GM12878 (cell line): Measurements from ENCODE around the gene SIK2. TPM values are rescaled to one million over a fixed set of nuclear protein-coding genes. Genes with fewer than 3 reads are reported as not detected.

Experiments
- ATAC-seq: fragments of 200-7000 bp; cut with Tn5 transposase; 3 replicates; pipeline ENCODE4 v1.9.1; 2020; ENCODE audit warnings: mild to moderate bottlenecking, moderate library complexity
- Bru-seq: library from RNA; stranded (reverse); fragments of 400-500 nt; gene quantifications from one replicate; lab custom pipeline; 2021; lab: Mats Ljungman, UMichigan
- BruChase-seq, 2 experiments: library from RNA; stranded (reverse); fragments of 400-500 nt; gene quantifications; one replicate each; lab custom pipeline; 2021; lab: Mats Ljungman, UMichigan
- BruUV-seq: library from RNA; stranded (reverse); fragments of 400-500 nt; replicated peaks from 2 replicates; lab custom pipeline; 2021; lab: Mats Ljungman, UMichigan
- CTCF ChIA-PET: fragments of 300-600 bp; sonication (Branson Sonifier 250); formaldehyde crosslinking; extraction: SDS; loops from one replicate; lab custom pipeline; 2021; ENCODE audit warnings: inconsistent platforms; lab: Yijun Ruan, JAX
- POLR2A ChIA-PET: fragments of 350-600 bp; formaldehyde crosslinking; extraction: SDS; loops from one replicate; lab custom pipeline; 2021; ENCODE audit warnings: inconsistent platforms; lab: Charles Lee
- RAD21 ChIA-PET: fragments of 300-600 bp; sonication (Branson Sonifier 250); formaldehyde crosslinking; loops from one replicate; lab custom pipeline; 2023; ENCODE audit warnings: antibody characterized with exemption; ENCODE audit not compliant: unreplicated experiment; lab: Charles Lee
- SMC1A ChIA-PET: fragments of 300-600 bp; sonication (Branson Sonifier 250); formaldehyde crosslinking; loops from one replicate; lab custom pipeline; 2023; ENCODE audit not compliant: unreplicated experiment, uncharacterized antibody; lab: Charles Lee
- DNase-seq: peaks from one replicate; pipeline ENCODE4 v3.0.0-alpha.2; 2011; ENCODE audit warnings: low read depth, low spot score
- FAIRE-seq: peaks from 3 replicates; lab custom pipeline; 2011; peaks lifted over from hg19 to GRCh38; lab: Jason Lieb, UNC
- H2AFZ ChIP-seq: 2 replicates; pipeline ENCODE4 v1.6.0; 2011; ENCODE audit warnings: low read depth, low read length, control low read depth; ENCODE audit not compliant: control insufficient read depth
- H3K27ac ChIP-seq: 2 replicates; pipeline ENCODE4 v1.5.1; 2011; ENCODE audit warnings: control low read depth; ENCODE audit not compliant: control insufficient read depth, insufficient read depth
- H3K27me3 ChIP-seq, 2 experiments: replicated peaks in 1 of 2; 2 replicates each; pipeline versions ENCODE4 v1.6.0 to v1.6.1; 2011; ENCODE audit warnings: low read length in 1 of 2; ENCODE audit not compliant: control insufficient read depth in 2 of 2, insufficient read depth in 2 of 2
- H3K36me3 ChIP-seq, 2 experiments: 2 replicates each; pipeline ENCODE4 v1.5.1; 2011; ENCODE audit warnings: low read length in 1 of 2; ENCODE audit not compliant: control insufficient read depth in 2 of 2, insufficient read depth in 2 of 2
- H3K4me1 ChIP-seq: 2 replicates; pipeline ENCODE4 v1.6.1; 2011; ENCODE audit warnings: mild to moderate bottlenecking, low read length, moderate library complexity, mixed read lengths; ENCODE audit not compliant: control insufficient read depth, insufficient read depth
- H3K4me2 ChIP-seq: 2 replicates; pipeline ENCODE4 v1.6.0; 2011; ENCODE audit warnings: control low read depth; ENCODE audit not compliant: control insufficient read depth, insufficient read depth
- H3K4me3 ChIP-seq: fragments of 200-600 bp; sonication (generic); 2 replicates; pipeline ENCODE4 v1.5.1; 2016
- H3K79me2 ChIP-seq: 2 replicates; pipeline ENCODE4 v1.6.0; 2011; ENCODE audit warnings: low read length; ENCODE audit not compliant: control insufficient read depth, insufficient read depth
- H3K9ac ChIP-seq: 2 replicates; pipeline ENCODE4 v1.8.0; 2011; ENCODE audit warnings: low read length, control low read depth, mixed read lengths; ENCODE audit not compliant: control insufficient read depth, insufficient read depth
- H3K9me3 ChIP-seq: replicated peaks from 3 replicates; pipeline ENCODE4 v1.5.1; 2011; ENCODE audit warnings: mild to moderate bottlenecking, low read length; ENCODE audit not compliant: control insufficient read depth, insufficient read depth
- H4K20me1 ChIP-seq: 2 replicates; pipeline ENCODE4 v1.6.0; 2011; ENCODE audit not compliant: control insufficient read depth, insufficient read depth
- DPF2 ChIP-seq: fragments of 450-650 bp; IDR thresholded peaks from 2 replicates; pipeline ENCODE4 v1.6.1; 2017; ENCODE audit warnings: mild to moderate bottlenecking
- HDAC6 ChIP-seq: fragments of 200-600 bp; sonication (generic); IDR thresholded peaks from one replicate; pipeline ENCODE4 v1.8.0; 2017; ENCODE audit warnings: antibody characterized with exemption; ENCODE audit not compliant: unreplicated experiment
- MTA3 ChIP-seq: IDR thresholded peaks from 2 replicates; pipeline ENCODE4 v1.6.1; 2012; ENCODE audit warnings: low read length, inconsistent platforms, borderline replicate concordance
- TBL1XR1 ChIP-seq: IDR thresholded peaks from 2 replicates; pipeline ENCODE4 v1.6.1; 2012; ENCODE audit warnings: low read depth, low read length, improper control_type of control experiment
- TCF7 ChIP-seq: IDR thresholded peaks from 2 replicates; pipeline ENCODE4 v1.6.1; 2014; ENCODE audit warnings: antibody characterized with exemption, borderline replicate concordance
- ZBTB11 ChIP-seq: fragments of 450-650 bp; formaldehyde crosslinking; IDR thresholded peaks from 2 replicates; pipeline ENCODE4 v1.5.0; 2022; ENCODE audit warnings: mild to moderate bottlenecking, missing genetic modification characterization
- ZNF24 ChIP-seq: fragments of 450-650 bp; IDR thresholded peaks from 2 replicates; pipeline ENCODE4 v1.6.1; 2017; ENCODE audit warnings: antibody characterized with exemption, mild to moderate bottlenecking
- ZSCAN29 ChIP-seq: fragments of 450-650 bp; IDR thresholded peaks from 2 replicates; pipeline ENCODE4 v1.6.1; 2017; ENCODE audit warnings: mild to moderate bottlenecking, moderate library complexity
- WGBS: methylation state at CpG from one replicate; pipeline ENCODE4 v1.1.6; 2016; ENCODE audit warnings: low lambda C conversion rate; ENCODE audit not compliant: insufficient replicate concordance, insufficient coverage; ENCODE audit errors: missing lambda C conversion rate; 5-methylcytosine and 5-hydroxymethylcytosine counted together
- in situ Hi-C: fragments of 300-500 bp; cut with MboI; formaldehyde crosslinking; loops from 9 replicates; pipeline ENCODE4 v1.14.3; 2018; ENCODE audit warnings: mixed read lengths
- intact Hi-C: fragments of 100-400 bp; cut with micrococcal nuclease; formaldehyde crosslinking; loops from one replicate; pipeline ENCODE4 v1.14.2; 2022; ENCODE audit not compliant: unreplicated experiment
- long read RNA-seq, 2 experiments: library from polyadenylated mRNA; unstranded; transcript quantifications; one replicate each; pipeline ENCODE4 v2.0.0, GENCODE V29; 2019 to 2020
- polyA minus RNA-seq, 3 experiments: library from RNA; depleted of rRNA, polyadenylated mRNA; stranded (reverse); fragments of >200 nt; gene quantifications; 2 replicates each; pipeline ENCODE4 v1.2.3, GENCODE V29; 2011
- polyA plus RNA-seq, 11 experiments: library from polyadenylated mRNA; depleted of rRNA in 4 of 11; unstranded in 6 of 11; stranded (reverse) in 5 of 11; fragments of >200 nt; fragmentation: Nextera tagmentation in 4 of 11; fragmentation: Illumina TruSeq in 1 of 11; extraction: Ambion mirVana in 4 of 11; extraction: Trizol in 1 of 11; gene quantifications; 1 replicate in 1 of 11; 2 replicates in 10 of 11; pipeline versions ENCODE4 v1.2.1 to v1.2.3, GENCODE V29; 2011 to 2016; ENCODE audit warnings: inconsistent platforms in 2 of 11, missing spikeins in 2 of 11, low read depth in 1 of 11
- total RNA-seq, 4 experiments: library from RNA; depleted of rRNA in 3 of 4; stranded (reverse); fragments of >200 nt in 3 of 4; fragmentation: Illumina TruSeq in 1 of 4; extraction: Trizol in 1 of 4; gene quantifications; 2 replicates each; pipeline versions ENCODE4 v1.2.1 to v1.2.3, GENCODE V29; 2013 to 2021
- TF ChIP-seq, protein P1 (sequence below): fragments of 150-350 bp; IDR thresholded peaks from 2 replicates; pipeline ENCODE4 v1.6.1; 2014; ENCODE audit warnings: mild to moderate bottlenecking, low read depth, low read length
- TF ChIP-seq, protein P2 (sequence below): IDR thresholded peaks from 2 replicates; pipeline ENCODE4 v1.6.1; 2011; ENCODE audit warnings: low read depth, mild to moderate bottlenecking, low read length, moderate library complexity, borderline replicate concordance; ENCODE audit errors: extremely low read depth

SIK2 gene
- 10.2 and 10.8 TPM in 2 replicates for total RNA-seq (2013; cell fraction: nucleolus; rRNA removed)
- 4.7 TPM in 2 replicates for total RNA-seq (2014; rRNA removed)
- total RNA-seq (2014; rRNA removed; fragmentation: Illumina TruSeq; extraction: Trizol): 3.5 and 3.7 TPM in 2 replicates
- 9.1 and 12.1 TPM in 2 replicates for total RNA-seq (2021)
- 3.4 TPM for polyA plus RNA-seq (2011; ENCODE audit: low read depth)
- 5.3 and 14.2 TPM in 2 replicates for polyA plus RNA-seq (2011; rRNA removed)
- 6.9 and 11.5 TPM in 2 replicates for polyA plus RNA-seq (2011; cell fraction: cytosol; rRNA removed)
- 9.7 and 12.5 TPM in 2 replicates for polyA plus RNA-seq (2011; cell fraction: nucleus; rRNA removed)
- polyA plus RNA-seq (2012): 4.9 and 5.9 TPM in 2 replicates
- polyA plus RNA-seq (2014; fragmentation: Illumina TruSeq; extraction: Trizol): 5.1 and 9.1 TPM in 2 replicates
- polyA plus RNA-seq (2014; fragmentation: Nextera tagmentation; extraction: Ambion mirVana): 1 to 10 TPM in 1 of 2 experiments, under 1 TPM in 1; 0.97 to 1.1 TPM
- 4.2 TPM in 2 replicates for polyA plus RNA-seq (2014; rRNA removed)
- polyA plus RNA-seq (2016; fragmentation: Nextera tagmentation; extraction: Ambion mirVana): 1 to 10 TPM; 4.0 to 5.5 TPM
- 9.8 and 15.1 TPM in 2 replicates for polyA minus RNA-seq (2011; rRNA and poly(A)+ RNA removed)
- polyA minus RNA-seq (2011; cell fraction: cytosol; rRNA and poly(A)+ RNA removed): 3.5 and 4.2 TPM in 2 replicates
- 4.7 and 7.8 TPM in 2 replicates for polyA minus RNA-seq (2011; cell fraction: nucleus; rRNA and poly(A)+ RNA removed)
- percentile 72 among the genes with signal in this experiment for Bru-seq, nascent RNA
- BruChase-seq, experiment 1, labeled RNA remaining after a 6-hour chase: percentile 66 among the genes with signal in this experiment
- BruChase-seq, experiment 2, labeled RNA remaining after a 2-hour chase: percentile 68 among the genes with signal in this experiment
- long read RNA-seq, experiment 1, full-length matches to known transcripts: 1 of 5 reads
- long read RNA-seq, experiment 1, partial matches to known transcripts: 1 of 5 reads
- long read RNA-seq, experiment 1, other reads (novel, unspliced or antisense): 3 of 5 reads
- long read RNA-seq, experiment 2, partial matches to known transcripts: 3 of 18 reads
- long read RNA-seq, experiment 2, other reads (novel, unspliced or antisense): 15 of 18 reads

DNA sequence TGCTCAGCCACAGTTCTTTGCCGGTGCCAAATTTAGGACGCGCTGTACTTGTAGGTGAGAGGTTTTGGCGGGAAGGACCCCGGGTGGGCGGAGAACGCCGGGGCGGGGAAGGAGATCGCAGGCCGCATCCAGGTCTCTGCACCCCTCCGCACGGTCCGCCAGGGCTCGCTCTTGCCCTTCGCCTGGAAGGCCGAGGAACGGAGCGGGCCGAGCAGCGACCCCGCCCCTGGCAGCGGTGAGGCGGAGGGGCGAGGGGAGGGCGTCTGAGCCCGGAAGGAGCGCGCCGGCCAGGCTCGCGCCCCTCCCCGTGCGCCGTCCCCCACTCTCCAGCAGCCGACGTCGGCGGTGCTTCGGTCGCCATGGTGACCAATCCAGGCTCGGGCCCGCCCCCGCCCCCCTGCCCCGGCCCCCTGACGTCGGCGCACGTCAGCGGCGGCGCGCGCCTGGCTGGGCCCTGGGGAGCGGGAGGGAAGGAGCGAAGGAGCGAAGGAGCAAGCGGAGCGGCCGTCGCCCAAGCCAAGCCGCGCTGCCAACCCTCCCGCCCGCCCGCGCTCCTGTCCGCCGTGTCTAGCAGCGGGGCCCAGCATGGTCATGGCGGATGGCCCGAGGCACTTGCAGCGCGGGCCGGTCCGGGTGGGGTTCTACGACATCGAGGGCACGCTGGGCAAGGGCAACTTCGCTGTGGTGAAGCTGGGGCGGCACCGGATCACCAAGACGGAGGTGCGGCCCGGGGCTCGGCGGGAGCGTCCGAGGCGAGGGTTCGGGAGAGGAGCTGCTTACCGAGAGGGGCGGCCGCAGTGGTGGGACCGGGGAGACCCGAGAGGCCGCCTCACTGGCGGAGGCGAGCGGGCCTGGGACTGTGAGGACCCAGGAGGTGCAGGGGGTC, at the start of gene SIK2:
SIK2 (plus strand) TSS at position 471 of the 886 bp plus-strand sequence; CDS start at position 586, 115 bp downstream.
- intact Hi-C loops: loop anchor here (1.0 to 10.0 kb wide), 6 partner anchors 95 to 383 kb away; partner anchors contain the start of gene PPP2R1B
- H3K4me3 ChIP-seq: peak within 1 kb of the TSS; percentile 93
- no peaks in the 10 kb centered on the region; the same call in 2 of the 3 replicates for H3K9me3 ChIP-seq
- peak within 1 kb of the TSS; percentile 98 for H3K4me2 ChIP-seq
- no peaks in the 10 kb centered on the region for H3K36me3 ChIP-seq
- ChIA-PET SMC1A (interaction anchor here (0.6 to 3.0 kb wide), 10 partner anchors 15 to 241 kb away, joined by 3 to 74 read pairs (median 4); no protein-coding TSS in a partner anchor), POLR2A (interaction anchor here (0.7 to 2.8 kb wide), 8 partner anchors 18 to 270 kb away, joined by 3 to 36 read pairs (median 4); partner anchors contain the start of genes ALG9 and PPP2R1B), RAD21 (interaction anchor here (0.8 to 5.3 kb wide), 8 partner anchors 15 to 239 kb away, joined by 3 to 90 read pairs (median 8); partner anchors contain the start of gene PPP2R1B), CTCF (interaction anchor here (1.0 to 7.1 kb wide), 12 partner anchors 12 to 269 kb away, joined by 3 to 174 read pairs (median 4); partner anchors contain the start of genes ALG9 and PPP2R1B)
- BruUV-seq: no TSS peak
- H2AFZ ChIP-seq: peak within 1 kb of the TSS; percentile 96
- no peaks in the 10 kb centered on the region for H4K20me1 ChIP-seq
- under 1% methylated on average over 66 of the region's 100 CpGs for WGBS
- peaks cover 13% of the 10 kb centered on the region for H3K4me1 ChIP-seq
- FAIRE-seq (peak; percentile 83), ATAC-seq (peak; percentile 87), DNase-seq (peak; percentile 88)
- peak within 1 kb of the TSS; percentile 82 for H3K9ac ChIP-seq
- peak within 1 kb of the TSS; percentile 74 for H3K27ac ChIP-seq
- no peaks in the 10 kb centered on the region for H3K27me3 ChIP-seq
- H3K79me2 ChIP-seq: peaks cover 34% of the 10 kb centered on the region
- in situ Hi-C loops: loop anchor here (5.0 kb wide), 2 partner anchors 175 to 240 kb away; no protein-coding TSS in a partner anchor
- TF ChIP-seq, protein P1, sequence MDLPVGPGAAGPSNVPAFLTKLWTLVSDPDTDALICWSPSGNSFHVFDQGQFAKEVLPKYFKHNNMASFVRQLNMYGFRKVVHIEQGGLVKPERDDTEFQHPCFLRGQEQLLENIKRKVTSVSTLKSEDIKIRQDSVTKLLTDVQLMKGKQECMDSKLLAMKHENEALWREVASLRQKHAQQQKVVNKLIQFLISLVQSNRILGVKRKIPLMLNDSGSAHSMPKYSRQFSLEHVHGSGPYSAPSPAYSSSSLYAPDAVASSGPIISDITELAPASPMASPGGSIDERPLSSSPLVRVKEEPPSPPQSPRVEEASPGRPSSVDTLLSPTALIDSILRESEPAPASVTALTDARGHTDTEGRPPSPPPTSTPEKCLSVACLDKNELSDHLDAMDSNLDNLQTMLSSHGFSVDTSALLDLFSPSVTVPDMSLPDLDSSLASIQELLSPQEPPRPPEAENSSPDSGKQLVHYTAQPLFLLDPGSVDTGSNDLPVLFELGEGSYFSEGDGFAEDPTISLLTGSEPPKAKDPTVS: no peak
- TF ChIP-seq ZNF24 (peak; percentile 50; the same call in 1 of the 2 replicates), ZBTB11 (no peak), TBL1XR1 (no peak), DPF2 (peak; percentile 59; the same call in 1 of the 2 replicates), TCF7 (no peak), ZSCAN29 (no peak), MTA3 (no peak), HDAC6 (no peak)
- TF ChIP-seq, protein P2, sequence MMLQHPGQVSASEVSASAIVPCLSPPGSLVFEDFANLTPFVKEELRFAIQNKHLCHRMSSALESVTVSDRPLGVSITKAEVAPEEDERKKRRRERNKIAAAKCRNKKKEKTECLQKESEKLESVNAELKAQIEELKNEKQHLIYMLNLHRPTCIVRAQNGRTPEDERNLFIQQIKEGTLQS: no peak
